Right atrium auricular region (tissue), 2 donors: Measurements from ENCODE around the gene ZNF628. TPM values are rescaled to one million over a fixed set of nuclear protein-coding genes. Genes with fewer than 3 reads are reported as not detected.

Experiments
- DNase-seq: peaks from one replicate; pipeline ENCODE4 v3.0.0-alpha.2; 2019; ENCODE audit warnings: low spot score
- H3K27ac ChIP-seq, 2 donors: fragments of 200-600 bp; sonication (generic); 1 replicate in 1 of 2; 2 replicates in 1 of 2; pipeline ENCODE4 v1.5.1; 2016 to 2019
- H3K27me3 ChIP-seq, 2 donors: fragments of 200-600 bp; sonication (generic); one replicate each; pipeline versions ENCODE4 v1.5.1 to v1.6.0; 2017 to 2019
- H3K36me3 ChIP-seq: fragments of 200-600 bp; sonication (generic); one replicate; pipeline ENCODE4 v1.5.1; 2016
- H3K4me1 ChIP-seq, 2 donors: fragments of 200-600 bp; sonication (generic); one replicate each; pipeline versions ENCODE4 v1.5.1 to v1.6.0; 2017 to 2019
- H3K4me3 ChIP-seq, 2 donors: fragments of 200-600 bp; sonication (generic); 1 replicate in 1 of 2; 2 replicates in 1 of 2; pipeline ENCODE4 v1.5.1; 2017 to 2019; ENCODE audit warnings: mild to moderate bottlenecking in 1 of 2, moderate library complexity in 1 of 2
- H3K9me3 ChIP-seq, 2 donors: fragments of 200-600 bp; sonication (generic); one replicate each; pipeline ENCODE4 v1.5.1; 2019
- CTCF ChIP-seq, 2 donors: fragments of 200-600 bp; sonication (generic); IDR thresholded peaks; one replicate each; pipeline ENCODE4 v1.5.1; 2019; ENCODE audit warnings: antibody characterized with exemption in 2 of 2
- total RNA-seq, 2 donors: library from RNA; depleted of rRNA; stranded (reverse); fragments of >200 nt; gene quantifications; one replicate each; pipeline ENCODE4 v1.1.0, GENCODE V29; 2016

ZNF628 gene
- total RNA-seq, 2 donors from 2014 or later, result 5.6 to 13.2 TPM

GRCh38 chr19:55471266-55471665 is 5.2 kb upstream of the ZNF628 start:
- no peak overlapping the region for H3K27ac ChIP-seq
- no peaks in the 10 kb centered on the region for H3K36me3 ChIP-seq
- H3K4me1 ChIP-seq, result peaks cover 0 to 15% of the 10 kb centered on the region in 2 donors
- no peak for DNase-seq
- no peak overlapping the region for H3K4me3 ChIP-seq
- TF ChIP-seq CTCF (IDR thresholded peaks at IDR 0.05), result no peak
- no peaks in the 10 kb centered on the region for H3K9me3 ChIP-seq
- no peaks in the 10 kb centered on the region for H3K27me3 ChIP-seq

- no peaks in the 10 kb centered on the region for H3K9me3 ChIP-seq
- TF ChIP-seq CTCF (IDR thresholded peaks at IDR 0.05), result no peak
These were observed 4.0 kb upstream of the ZNF628 start for GRCh38 chr19:55472463-55472862.

GRCh38 chr19:55473225-55474012 is 3.0 kb upstream of the ZNF628 start:
- Histone ChIP-seq H3K4me3 (no peak overlapping the region), H3K27ac (no peak overlapping the region), H3K27me3 (no peaks in the 10 kb centered on the region), H3K4me1 (peaks cover 0 to 19% of the 10 kb centered on the region in 2 donors), H3K36me3 (no peaks in the 10 kb centered on the region), H3K9me3 (no peaks in the 10 kb centered on the region)
- DNase-seq, result no peak
- TF ChIP-seq CTCF (IDR thresholded peaks at IDR 0.05), result no peak

More at GRCh38 chr19:55472463-55472862, 4.0 kb upstream of the ZNF628 start:
- no peak overlapping the region for H3K27ac ChIP-seq
- no peak for DNase-seq
- H3K4me3 ChIP-seq, result no peak overlapping the region
- no peaks in the 10 kb centered on the region for H3K36me3 ChIP-seq
- H3K4me1 ChIP-seq, result peaks cover 0 to 17% of the 10 kb centered on the region in 2 donors
- H3K27me3 ChIP-seq, result no peaks in the 10 kb centered on the region

- H3K4me1 ChIP-seq, result peaks cover 0 to 31% of the 10 kb centered on the region in 2 donors
- H3K4me3 ChIP-seq, result no peak overlapping the region
- H3K27me3 ChIP-seq, result no peaks in the 10 kb centered on the region
- H3K27ac ChIP-seq, result no peak overlapping the region
- TF ChIP-seq CTCF (IDR thresholded peaks at IDR 0.05), result no peak
- no peaks in the 10 kb centered on the region for H3K36me3 ChIP-seq
- DNase-seq, result no peak
- H3K9me3 ChIP-seq, result no peaks in the 10 kb centered on the region
These were observed 1.9 kb upstream of the ZNF628 start for GRCh38 chr19:55474269-55475265.

- Histone ChIP-seq H3K4me1 (peaks cover 0 to 31% of the 10 kb centered on the region in 2 donors), H3K27ac (peak overlapping the region in 1 of 2 donors; percentile 98), H3K27me3 (no peaks in the 10 kb centered on the region), H3K9me3 (no peaks in the 10 kb centered on the region), H3K4me3 (peak overlapping the region in 1 of 2 donors; percentile 66), H3K36me3 (peaks cover 5% of the 10 kb centered on the region)
- TF ChIP-seq CTCF (IDR thresholded peaks at IDR 0.05), result no peak
- no peak for DNase-seq
These were observed 1.5 kb downstream of the ZNF628 start for GRCh38 chr19:55477905-55478304.
